ENCODE measurements around the gene SLC9A9.
"Not testable (repeated sequence)": the region's sequence is repeated elsewhere in the genome, so short reads cannot be mapped to it uniquely, and the experiment has no call there.

SLC9A9 gene

DNA sequence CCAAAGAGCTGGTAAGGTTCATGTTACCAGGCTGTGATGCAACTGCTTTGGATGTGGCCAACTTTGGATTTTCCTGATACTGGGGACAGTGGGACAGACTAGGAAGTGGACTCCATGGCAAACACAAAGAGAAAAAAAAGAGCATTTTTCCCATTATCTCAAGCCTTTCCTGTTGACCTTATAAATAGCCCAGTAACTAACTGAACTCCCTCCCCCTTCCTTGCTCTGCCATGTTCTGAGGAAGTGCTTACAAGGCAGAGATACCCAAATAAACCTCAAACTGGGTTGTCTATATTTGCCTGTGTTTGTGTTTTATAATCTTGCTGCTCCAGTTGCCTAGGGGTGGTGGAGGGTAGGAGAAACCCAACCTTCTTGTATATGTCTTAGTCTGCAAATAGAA is 27.3 kb upstream of the SLC9A9 start:
- no peak for ATAC-seq
- no peak for TF ChIP-seq ZNF565 (CRISPR knock-in tag; conservative IDR thresholded peaks at IDR 0.05; ENCODE audit: low read depth)
- TF ChIP-seq ZNF8 (CRISPR knock-in tag; IDR thresholded peaks at IDR 0.05) = no peak
- no peak for TF ChIP-seq TCF4 (CRISPR knock-in tag; IDR thresholded peaks at IDR 0.05; ENCODE audit: borderline replicate concordance)
- no peak for TF ChIP-seq PPARA (CRISPR knock-in tag; IDR thresholded peaks at IDR 0.05; ENCODE audit: borderline replicate concordance)
- no peak for TF ChIP-seq ESRRG (CRISPR knock-in tag; IDR thresholded peaks at IDR 0.05)
- TF ChIP-seq OSR1 (CRISPR knock-in tag; IDR thresholded peaks at IDR 0.05) = no peak
- no peak for TF ChIP-seq CSDC2 (CRISPR knock-in tag; IDR thresholded peaks at IDR 0.05)
- TF ChIP-seq SNAI2 (CRISPR knock-in tag; IDR thresholded peaks at IDR 0.05) = no peak
- TF ChIP-seq ARNTL (CRISPR knock-in tag; IDR thresholded peaks at IDR 0.05; ENCODE audit: borderline replicate concordance, low read depth) = no peak
- no peak for TF ChIP-seq ZFP3 (CRISPR knock-in tag; IDR thresholded peaks at IDR 0.05)
- TF ChIP-seq, protein P1, sequence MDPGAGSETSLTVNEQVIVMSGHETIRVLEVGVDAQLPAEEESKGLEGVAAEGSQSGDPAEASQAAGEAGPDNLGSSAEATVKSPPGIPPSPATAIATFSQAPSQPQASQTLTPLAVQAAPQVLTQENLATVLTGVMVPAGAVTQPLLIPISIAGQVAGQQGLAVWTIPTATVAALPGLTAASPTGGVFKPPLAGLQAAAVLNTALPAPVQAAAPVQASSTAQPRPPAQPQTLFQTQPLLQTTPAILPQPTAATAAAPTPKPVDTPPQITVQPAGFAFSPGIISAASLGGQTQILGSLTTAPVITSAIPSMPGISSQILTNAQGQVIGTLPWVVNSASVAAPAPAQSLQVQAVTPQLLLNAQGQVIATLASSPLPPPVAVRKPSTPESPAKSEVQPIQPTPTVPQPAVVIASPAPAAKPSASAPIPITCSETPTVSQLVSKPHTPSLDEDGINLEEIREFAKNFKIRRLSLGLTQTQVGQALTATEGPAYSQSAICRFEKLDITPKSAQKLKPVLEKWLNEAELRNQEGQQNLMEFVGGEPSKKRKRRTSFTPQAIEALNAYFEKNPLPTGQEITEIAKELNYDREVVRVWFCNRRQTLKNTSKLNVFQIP (CRISPR knock-in tag; IDR thresholded peaks at IDR 0.05; ENCODE audit: borderline replicate concordance, low read depth) = no peak
- no peak for TF ChIP-seq RARB (CRISPR knock-in tag; IDR thresholded peaks at IDR 0.05)
- no peak for TF ChIP-seq GLIS3 (CRISPR knock-in tag; IDR thresholded peaks at IDR 0.05)
- TF ChIP-seq, protein P2, sequence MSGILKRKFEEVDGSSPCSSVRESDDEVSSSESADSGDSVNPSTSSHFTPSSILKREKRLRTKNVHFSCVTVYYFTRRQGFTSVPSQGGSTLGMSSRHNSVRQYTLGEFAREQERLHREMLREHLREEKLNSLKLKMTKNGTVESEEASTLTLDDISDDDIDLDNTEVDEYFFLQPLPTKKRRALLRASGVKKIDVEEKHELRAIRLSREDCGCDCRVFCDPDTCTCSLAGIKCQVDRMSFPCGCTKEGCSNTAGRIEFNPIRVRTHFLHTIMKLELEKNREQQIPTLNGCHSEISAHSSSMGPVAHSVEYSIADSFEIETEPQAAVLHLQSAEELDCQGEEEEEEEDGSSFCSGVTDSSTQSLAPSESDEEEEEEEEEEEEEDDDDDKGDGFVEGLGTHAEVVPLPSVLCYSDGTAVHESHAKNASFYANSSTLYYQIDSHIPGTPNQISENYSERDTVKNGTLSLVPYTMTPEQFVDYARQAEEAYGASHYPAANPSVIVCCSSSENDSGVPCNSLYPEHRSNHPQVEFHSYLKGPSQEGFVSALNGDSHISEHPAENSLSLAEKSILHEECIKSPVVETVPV (CRISPR knock-in tag; IDR thresholded peaks at IDR 0.05) = no peak
- no peak for TF ChIP-seq ISL1 (CRISPR knock-in tag; IDR thresholded peaks at IDR 0.05)

DNA sequence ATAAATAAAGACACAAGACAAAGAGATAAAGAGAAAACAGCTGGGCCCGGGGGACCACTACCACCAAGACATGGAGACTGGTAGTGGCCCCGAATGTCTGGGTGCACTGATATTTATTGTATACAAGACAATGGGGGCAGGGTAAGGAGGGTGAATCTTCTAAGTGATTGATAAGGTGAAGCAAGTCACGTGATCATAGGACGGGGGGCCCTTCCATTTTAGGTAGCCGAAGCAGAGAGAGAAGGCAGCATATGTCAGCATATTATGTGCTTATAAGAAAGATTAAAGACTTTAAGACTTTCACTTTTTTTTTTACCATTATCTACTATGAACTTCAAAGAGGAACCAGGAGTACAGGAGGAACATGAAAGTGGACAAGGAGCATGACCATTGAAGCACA is 25.3 kb upstream of the SLC9A9 start:
- ATAC-seq = not testable (repeated sequence)

DNA sequence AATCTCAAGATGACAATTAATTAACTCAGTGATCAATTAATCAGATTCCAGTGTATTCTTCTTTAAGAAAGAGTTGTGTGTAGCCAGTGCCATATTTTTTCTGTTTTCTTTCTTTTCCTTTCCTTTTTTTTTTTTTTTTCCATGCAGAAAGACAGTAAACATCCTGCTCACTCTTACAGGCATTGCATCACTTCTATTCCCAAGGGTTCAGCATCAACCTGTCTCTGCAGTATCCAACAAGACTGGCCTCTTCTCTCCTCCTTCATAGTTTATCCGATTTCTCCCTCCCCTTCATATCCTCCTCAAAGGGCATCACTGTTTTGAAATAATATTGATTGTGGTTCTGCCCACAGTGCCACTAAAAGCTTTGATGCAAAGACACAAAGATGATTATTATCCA is 17.0 kb upstream of the SLC9A9 start:
- no peak for ATAC-seq
- TF ChIP-seq, protein P3, sequence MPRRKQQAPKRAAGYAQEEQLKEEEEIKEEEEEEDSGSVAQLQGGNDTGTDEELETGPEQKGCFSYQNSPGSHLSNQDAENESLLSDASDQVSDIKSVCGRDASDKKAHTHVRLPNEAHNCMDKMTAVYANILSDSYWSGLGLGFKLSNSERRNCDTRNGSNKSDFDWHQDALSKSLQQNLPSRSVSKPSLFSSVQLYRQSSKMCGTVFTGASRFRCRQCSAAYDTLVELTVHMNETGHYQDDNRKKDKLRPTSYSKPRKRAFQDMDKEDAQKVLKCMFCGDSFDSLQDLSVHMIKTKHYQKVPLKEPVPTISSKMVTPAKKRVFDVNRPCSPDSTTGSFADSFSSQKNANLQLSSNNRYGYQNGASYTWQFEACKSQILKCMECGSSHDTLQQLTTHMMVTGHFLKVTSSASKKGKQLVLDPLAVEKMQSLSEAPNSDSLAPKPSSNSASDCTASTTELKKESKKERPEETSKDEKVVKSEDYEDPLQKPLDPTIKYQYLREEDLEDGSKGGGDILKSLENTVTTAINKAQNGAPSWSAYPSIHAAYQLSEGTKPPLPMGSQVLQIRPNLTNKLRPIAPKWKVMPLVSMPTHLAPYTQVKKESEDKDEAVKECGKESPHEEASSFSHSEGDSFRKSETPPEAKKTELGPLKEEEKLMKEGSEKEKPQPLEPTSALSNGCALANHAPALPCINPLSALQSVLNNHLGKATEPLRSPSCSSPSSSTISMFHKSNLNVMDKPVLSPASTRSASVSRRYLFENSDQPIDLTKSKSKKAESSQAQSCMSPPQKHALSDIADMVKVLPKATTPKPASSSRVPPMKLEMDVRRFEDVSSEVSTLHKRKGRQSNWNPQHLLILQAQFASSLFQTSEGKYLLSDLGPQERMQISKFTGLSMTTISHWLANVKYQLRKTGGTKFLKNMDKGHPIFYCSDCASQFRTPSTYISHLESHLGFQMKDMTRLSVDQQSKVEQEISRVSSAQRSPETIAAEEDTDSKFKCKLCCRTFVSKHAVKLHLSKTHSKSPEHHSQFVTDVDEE (CRISPR knock-in tag; IDR thresholded peaks at IDR 0.05) = no peak
- TF ChIP-seq, protein P4, sequence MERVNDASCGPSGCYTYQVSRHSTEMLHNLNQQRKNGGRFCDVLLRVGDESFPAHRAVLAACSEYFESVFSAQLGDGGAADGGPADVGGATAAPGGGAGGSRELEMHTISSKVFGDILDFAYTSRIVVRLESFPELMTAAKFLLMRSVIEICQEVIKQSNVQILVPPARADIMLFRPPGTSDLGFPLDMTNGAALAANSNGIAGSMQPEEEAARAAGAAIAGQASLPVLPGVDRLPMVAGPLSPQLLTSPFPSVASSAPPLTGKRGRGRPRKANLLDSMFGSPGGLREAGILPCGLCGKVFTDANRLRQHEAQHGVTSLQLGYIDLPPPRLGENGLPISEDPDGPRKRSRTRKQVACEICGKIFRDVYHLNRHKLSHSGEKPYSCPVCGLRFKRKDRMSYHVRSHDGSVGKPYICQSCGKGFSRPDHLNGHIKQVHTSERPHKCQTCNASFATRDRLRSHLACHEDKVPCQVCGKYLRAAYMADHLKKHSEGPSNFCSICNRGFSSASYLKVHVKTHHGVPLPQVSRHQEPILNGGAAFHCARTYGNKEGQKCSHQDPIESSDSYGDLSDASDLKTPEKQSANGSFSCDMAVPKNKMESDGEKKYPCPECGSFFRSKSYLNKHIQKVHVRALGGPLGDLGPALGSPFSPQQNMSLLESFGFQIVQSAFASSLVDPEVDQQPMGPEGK (CRISPR knock-in tag; IDR thresholded peaks at IDR 0.05; ENCODE audit: borderline replicate concordance) = no peak
- TF ChIP-seq ARNTL (CRISPR knock-in tag; IDR thresholded peaks at IDR 0.05; ENCODE audit: borderline replicate concordance, low read depth) = no peak
- TF ChIP-seq TCF4 (CRISPR knock-in tag; IDR thresholded peaks at IDR 0.05; ENCODE audit: borderline replicate concordance) = no peak
- TF ChIP-seq GLIS3 (CRISPR knock-in tag; IDR thresholded peaks at IDR 0.05) = no peak
- no peak for TF ChIP-seq TOX (CRISPR knock-in tag; IDR thresholded peaks at IDR 0.05; ENCODE audit: borderline replicate concordance)
- TF ChIP-seq SNAI2 (CRISPR knock-in tag; IDR thresholded peaks at IDR 0.05) = no peak
- no peak for TF ChIP-seq ISL1 (CRISPR knock-in tag; IDR thresholded peaks at IDR 0.05)
- TF ChIP-seq, protein P2 (CRISPR knock-in tag; IDR thresholded peaks at IDR 0.05) = no peak
- TF ChIP-seq ZNF8 (CRISPR knock-in tag; IDR thresholded peaks at IDR 0.05) = no peak
- TF ChIP-seq RARB (CRISPR knock-in tag; IDR thresholded peaks at IDR 0.05) = no peak
